GM18505 (cell line): ENCODE results near the gene POR.

Experiments used
- ATAC-seq: cut with Tn5 transposase; IDR thresholded peaks from one replicate; pipeline ENCODE4 v1.9.1; 2021; ENCODE audit not compliant: unreplicated experiment
- POLR2A ChIP-seq: IDR thresholded peaks from 4 replicates; pipeline ENCODE4 v1.6.1; 2011; ENCODE audit warnings: borderline replicate concordance; ENCODE audit not compliant: insufficient read depth, insufficient read length; ENCODE audit errors: extremely low read depth

Gene POR

DNA sequence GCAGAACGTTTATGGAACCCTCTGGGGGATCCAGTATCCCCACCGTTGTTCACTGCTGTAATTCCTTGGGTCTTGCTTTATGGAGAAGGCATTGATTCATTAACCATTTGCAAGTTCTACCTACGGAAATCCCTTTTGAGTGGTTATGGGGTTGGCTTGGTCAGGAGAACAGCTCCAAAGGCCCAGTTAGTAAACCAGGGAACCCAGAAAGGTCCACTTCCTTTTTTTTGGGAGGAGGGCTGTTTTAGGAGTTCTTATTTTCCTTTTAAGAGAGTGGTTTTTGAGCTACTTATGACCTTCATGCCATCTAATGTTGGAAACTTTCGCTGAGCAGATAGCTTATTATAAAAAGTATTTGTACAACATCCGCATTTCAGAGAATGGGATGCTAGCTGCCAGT, 1.3 kb downstream of the POR start:
- ATAC-seq = no peak

DNA sequence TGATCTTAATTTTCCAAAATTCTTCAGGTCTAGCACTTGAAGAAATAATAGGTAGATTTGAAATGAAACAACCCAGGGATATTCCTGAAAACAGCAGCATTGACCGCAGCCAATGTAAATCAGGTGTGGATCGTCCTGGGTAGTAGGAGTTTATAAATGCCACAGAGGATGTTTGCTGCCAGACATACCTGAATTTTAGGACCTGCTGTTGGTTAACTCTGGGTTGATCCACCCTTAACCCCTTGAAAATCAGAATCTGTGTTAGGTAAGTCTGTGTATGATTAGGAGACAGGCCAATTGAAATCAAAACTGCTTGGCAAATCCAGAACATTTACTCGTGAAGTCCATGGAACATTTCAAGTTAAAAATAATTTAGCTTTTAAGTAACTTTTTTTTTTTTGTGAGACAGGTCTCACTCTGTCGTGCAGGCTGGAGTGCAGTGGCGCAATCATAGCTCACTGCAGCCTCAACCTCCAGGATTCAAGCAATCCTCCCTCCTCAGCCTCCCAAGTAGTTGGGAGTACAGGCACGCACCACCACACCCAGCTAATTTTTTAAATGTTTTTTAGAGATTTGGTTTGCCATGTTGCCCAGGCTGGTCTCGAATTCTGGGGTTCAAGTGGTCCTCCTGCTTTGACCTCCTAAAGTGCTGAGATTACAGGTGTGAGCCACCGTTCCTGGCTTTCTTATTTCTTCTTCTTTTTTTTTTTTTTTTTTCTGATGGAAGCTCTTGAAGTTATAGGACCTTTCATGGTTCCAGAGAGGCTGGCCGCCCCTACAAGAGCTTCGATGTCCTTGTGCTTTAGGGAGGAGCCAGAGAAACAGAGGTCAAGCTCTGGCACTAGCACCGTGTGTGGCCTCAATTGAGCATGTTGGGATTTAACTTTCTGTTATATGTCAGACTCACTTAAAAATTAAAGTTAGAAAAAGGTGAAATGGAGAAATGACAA, 2.0 kb downstream of the POR start:
- ATAC-seq = no peak
- TF ChIP-seq POLR2A = no peak

More for the DNA sequence above, 1.3 kb downstream of the POR start:
- no peak for TF ChIP-seq POLR2A

DNA sequence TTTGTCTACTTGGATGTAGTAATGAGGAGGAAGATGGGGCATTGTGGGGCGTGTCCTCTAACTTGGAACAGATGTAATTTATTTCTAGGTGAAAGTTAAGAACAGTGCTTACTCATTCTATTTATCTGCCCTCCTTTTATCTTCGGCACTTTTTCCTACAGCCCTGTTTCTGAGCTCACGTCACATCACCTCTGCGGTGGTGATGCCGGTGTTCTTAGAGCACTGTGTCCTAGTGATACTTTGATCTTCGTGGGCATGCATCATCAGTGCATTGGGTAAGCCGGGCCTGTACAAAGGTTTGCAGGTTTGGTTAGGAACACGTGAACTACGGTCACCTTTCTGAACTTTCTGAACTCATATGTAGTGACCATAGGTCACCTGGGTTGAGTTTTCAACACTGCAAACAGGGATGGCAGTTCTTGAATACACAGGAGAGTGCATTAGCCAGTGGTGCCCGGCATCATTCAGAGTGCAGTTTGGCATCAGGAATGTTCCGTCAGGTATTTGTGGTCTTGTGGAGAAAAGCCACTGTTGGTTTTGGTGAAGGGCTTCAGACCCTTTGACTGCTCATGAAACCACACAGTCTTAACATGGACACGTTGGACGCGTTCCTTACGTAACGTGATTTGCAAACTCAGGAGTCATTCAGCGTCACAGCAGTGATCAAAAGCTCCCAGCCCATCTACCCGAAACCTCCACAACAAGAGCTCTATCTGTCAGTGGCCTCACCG, 5.6 kb downstream of the POR start:
- no peak for TF ChIP-seq POLR2A
- ATAC-seq = no peak

DNA sequence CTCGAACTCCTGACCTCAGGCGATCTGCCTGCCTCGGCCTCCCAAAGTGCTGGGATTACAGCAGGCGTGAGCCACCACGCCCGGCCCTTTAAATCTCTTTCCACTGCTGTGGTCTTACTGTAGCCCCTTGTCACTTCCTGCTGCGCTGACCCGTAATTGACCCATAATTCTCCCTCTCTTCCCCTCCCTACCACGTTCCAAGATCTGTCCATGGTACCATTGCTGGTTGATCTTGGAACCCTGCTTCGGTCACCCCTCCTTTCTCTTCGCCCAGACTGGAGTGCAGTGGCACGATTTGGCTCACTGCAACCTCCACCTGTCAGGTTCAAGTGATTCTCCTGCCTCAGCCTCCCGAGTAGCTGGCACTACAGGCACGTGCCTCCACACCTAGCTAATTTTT, 6.5 kb downstream of the POR start:
- no peak for TF ChIP-seq POLR2A

DNA sequence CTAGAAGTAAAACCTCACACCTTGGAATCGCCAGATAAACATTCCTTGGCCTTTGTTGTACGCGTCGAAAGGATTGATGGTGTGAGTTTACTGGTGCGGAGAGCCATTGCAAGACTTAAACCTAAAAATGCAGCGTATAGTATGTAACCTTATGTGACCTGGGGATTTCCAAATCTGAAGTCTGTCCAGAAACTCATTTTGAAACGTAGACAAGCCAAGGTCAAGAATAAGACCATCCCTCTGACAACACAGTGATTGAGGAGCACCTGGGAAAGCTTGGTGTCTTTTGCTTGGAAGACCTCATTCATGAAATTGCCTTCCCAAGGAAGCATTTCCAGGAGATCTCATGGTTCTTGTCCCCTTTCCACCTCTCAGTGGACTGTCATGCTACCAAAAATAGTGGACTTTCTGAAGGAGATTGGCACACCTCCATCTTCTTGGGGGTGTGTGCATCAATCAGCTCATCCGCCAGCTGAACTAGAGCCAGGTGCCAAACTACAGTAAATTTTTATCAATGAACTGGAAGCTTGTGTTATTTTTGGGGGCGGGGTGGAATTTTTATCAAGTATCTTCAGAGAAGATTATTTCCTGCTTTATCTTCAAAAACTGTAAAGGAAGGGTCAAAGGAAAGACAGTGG, 8.1 kb downstream of the POR start:
- TF ChIP-seq POLR2A = no peak
- ATAC-seq = no peak

More for the DNA sequence above, 6.5 kb downstream of the POR start:
- no peak for ATAC-seq

DNA sequence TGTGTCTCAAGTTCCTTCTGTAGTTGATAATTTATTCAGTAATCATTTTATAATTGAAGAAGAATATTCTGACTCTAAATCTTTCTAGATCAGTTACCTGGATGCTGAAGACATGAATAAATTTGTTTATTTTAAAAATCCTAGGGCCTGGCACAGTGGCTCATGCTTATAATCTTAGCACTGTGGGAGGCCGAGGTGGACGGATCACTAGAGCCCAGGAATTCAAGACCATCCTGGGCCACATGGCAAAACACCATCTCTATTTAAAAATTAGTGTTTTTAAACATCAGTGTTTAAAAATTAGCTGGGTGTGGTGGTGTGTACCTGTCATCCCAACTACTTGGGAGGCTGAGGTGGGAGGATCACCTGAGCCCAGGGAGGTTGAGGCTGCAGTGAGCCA, 9.3 kb downstream of the POR start:
- TF ChIP-seq POLR2A = no peak
- ATAC-seq = no peak

DNA sequence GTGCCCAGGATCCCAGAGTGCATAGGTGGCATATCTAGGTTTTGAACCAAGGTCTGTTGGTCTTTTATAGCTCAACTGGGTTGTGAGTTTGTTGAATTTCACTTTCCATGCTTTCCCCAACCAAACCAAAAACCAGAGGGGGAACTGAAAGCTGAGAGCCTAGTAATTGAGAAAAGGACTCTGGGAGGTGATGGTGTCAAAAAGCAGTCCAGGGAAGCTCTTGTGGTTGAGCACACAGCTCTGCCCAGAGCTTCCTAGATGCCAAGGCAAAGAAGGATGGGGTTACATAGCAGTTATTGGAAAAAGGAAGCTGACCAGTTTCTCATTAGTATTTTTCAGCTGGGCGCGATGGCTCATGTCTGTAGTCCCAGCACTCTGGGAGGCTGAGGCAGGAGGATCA, 9.9 kb downstream of the POR start:
- no peak for ATAC-seq

DNA sequence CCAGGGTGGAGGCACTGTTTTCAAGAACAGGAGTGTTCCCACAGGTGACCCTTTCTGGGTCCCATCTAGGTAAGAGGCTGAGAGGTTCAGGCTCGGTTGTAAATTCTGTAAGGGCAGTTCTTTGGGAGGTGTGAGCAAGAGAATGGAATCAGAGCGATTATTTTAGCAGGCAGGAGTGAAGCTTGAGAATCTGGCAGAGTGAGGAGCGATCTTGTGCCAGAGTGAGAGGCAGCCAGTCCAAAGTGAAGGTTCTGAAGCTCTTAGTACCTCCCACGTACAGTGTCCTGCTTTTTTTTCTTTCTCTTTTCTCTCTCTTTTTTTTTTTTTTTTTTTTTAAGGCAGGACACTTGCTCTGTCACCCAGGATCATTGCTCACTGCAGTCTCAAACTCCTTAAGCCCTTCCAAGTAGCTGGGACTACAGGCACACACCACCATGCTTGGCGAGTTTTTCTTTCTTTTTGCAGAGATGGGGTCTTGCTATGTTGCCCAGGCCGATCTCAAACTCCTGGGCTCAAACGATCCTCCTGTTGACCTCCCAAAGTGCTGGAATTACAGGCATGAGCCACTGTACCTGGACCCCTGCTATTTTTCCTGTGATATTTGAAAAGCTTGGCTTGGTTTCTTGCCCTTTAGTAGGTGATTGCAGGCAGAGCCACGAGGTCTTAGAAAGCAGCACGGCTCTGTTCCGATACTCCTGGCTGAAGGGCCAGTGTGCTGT, 10.9 kb downstream of the POR start:
- no peak for ATAC-seq
- no peak for TF ChIP-seq POLR2A

More for the DNA sequence above, 9.9 kb downstream of the POR start:
- TF ChIP-seq POLR2A = no peak

DNA sequence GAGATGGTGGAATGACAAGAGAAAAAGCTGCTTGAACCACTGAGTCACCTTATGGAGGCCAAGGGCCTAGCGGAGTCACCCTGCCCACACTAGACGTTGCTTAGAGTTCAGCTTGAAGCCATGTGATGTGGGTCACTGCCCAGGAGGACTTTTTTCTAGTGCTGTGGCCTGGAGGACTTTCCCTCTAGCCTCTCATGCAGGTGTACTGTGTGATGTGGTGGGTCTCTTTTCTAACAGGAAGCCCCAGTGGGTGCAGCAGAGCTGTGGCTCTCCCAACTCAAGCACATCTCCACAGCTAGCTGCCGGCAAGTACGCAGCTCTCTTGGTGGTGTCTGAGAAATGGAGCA, 13.6 kb downstream of the POR start:
- no peak for TF ChIP-seq POLR2A
- ATAC-seq = no peak

DNA sequence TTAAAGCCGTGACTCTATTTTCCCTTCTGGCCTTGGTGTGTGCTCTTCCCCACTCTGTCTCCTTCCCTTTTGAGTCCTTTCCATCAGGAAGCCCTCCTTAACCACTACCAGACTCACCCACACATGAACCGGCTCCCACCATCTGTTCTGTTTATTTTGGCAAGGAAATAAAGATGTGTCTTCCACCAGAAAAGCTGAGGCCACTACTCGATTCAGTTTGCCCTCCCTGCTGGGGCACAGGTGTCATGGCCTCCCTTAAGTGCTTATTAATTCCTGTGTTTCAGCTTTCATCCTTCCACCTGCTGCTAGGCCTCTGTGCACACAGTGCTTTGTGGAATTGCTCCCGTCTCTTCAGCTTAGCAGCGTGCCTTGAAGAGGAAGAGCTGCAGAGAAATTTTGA, 16.7 kb downstream of the POR start:
- no peak for TF ChIP-seq POLR2A
- ATAC-seq = no peak

DNA sequence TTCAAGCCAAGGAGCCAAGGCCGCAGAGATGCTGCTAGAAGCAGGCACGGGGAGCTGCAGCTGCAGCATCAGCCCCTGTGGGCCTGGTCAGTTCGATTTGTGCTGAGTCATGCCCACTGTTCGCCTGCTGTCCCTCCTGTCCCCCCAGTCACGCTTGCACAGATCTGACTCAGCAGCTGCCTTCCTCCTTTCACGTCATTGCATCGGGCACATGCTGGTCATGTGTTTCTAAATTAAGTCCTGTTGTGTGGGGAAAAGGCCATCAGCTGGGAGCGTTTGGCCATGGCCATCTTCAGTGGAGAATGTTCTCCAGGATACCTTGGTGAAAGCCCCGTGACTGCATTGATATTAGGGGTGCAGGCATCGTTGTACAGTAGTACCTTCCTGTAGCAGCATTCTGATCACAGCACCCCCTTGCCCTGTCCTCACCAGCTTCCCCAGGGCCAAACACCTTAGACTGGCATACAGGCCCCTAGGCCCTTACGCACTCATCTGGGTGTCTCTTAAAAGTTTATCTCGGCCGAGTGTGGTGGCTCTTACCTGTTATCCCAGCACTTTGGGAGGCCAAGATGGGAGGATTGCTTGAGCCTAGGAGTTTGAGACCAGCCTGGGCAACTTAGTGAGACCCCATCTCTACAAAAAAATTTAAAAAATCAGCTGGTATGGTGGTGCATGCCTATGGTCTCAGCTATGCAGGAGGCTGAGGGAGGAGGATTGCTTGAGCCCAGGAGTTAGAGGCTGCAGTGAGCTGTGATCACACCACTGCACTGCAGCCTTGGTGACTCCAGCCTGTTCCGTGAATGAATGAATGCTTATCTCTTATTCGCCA, 23.2 kb downstream of the POR start:
- ATAC-seq = no peak

DNA sequence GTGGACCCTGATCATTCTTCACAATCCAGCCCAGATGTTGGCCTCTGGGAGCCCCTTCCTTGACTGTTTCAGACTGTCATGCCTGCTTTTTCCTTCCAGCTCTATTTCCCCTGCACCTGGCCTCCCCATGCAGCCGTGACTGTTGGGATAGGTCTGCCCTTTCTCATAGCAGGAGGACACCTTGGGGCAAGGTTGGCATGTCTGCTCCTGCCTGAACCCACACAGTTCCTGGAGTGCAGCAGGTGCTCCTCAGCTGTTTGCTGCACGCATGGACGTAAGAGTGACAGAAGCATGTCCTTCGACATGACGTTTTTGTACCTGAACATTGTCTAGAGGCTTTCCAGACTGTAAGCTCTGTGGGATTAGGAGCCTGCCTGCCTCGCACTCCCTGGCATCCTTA, 24.0 kb downstream of the POR start:
- no peak for ATAC-seq
- no peak for TF ChIP-seq POLR2A

More for the DNA sequence above, 23.2 kb downstream of the POR start:
- TF ChIP-seq POLR2A = no peak
